Ovary (tissue), 9 donors: ENCODE results near the gene DDX51. TPM values are rescaled to one million over a fixed set of nuclear protein-coding genes. Genes with fewer than 3 reads are reported as not detected.
A peak's percentile ranks its signal among the peaks of the same experiment; 100 is the strongest.
"Not testable (repeated sequence)": the region's sequence is repeated elsewhere in the genome, so short reads cannot be mapped to it uniquely, and the experiment has no call there.

Source experiments
- DNase-seq, 5 donors: peaks; one replicate each; pipeline ENCODE4 v3.0.0-alpha.2; 2019 to 2020
- H3K27ac ChIP-seq, 2 donors: fragments of 200-600 bp; one replicate each; pipeline versions ENCODE4 v1.5.1 to v1.8.0; 2019 to 2022
- H3K27me3 ChIP-seq: fragments of 200-600 bp; one replicate; pipeline ENCODE4 v1.8.0; 2022
- H3K36me3 ChIP-seq: fragments of 200-600 bp; sonication (generic); one replicate; pipeline ENCODE4 v1.5.1; 2019
- H3K4me1 ChIP-seq: one replicate; pipeline ENCODE4 v1.8.1; 2013; ENCODE audit warnings: mild to moderate bottlenecking, moderate library complexity; ENCODE audit not compliant: insufficient read depth
- H3K4me3 ChIP-seq: fragments of 200-600 bp; sonication (generic); one replicate; pipeline ENCODE4 v1.5.1; 2017
- H3K9me3 ChIP-seq, 2 donors: fragments of 200-600 bp in 1 of 2; sonication (generic) in 1 of 2; one replicate each; pipeline versions ENCODE4 v1.5.1 to v1.8.1; 2013 to 2019; ENCODE audit warnings: mild to moderate bottlenecking in 1 of 2, moderate library complexity in 1 of 2
- CTCF ChIP-seq, 3 donors: fragments of 450-650 bp in 2 of 3; fragments of 200-600 bp in 1 of 3; IDR thresholded peaks; one replicate each; pipeline versions ENCODE4 v1.5.1 to v1.8.0; 2016 to 2022; ENCODE audit warnings: antibody characterized with exemption in 3 of 3, mild to moderate bottlenecking in 1 of 3
- EP300 ChIP-seq: sonication (generic); formaldehyde crosslinking; IDR thresholded peaks from one replicate; pipeline ENCODE4 v1.6.1; 2017; ENCODE audit warnings: antibody characterized with exemption
- POLR2A ChIP-seq: fragments of 450-650 bp; IDR thresholded peaks from one replicate; pipeline ENCODE4 v1.6.1; 2017; ENCODE audit warnings: antibody characterized with exemption, mild to moderate bottlenecking, moderate library complexity
- WGBS, 3 donors: extraction: QIAGEN DNeasy Blood & Tissue Kit in 1 of 3; methylation state at CpG; one replicate each; pipeline versions ENCODE4 v1.1.5 to v1.1.7; 2013 to 2017; 5-methylcytosine and 5-hydroxymethylcytosine counted together
- intact Hi-C, 4 donors: fragments of 100-400 bp; cut with DNase I; formaldehyde crosslinking; loops; one replicate each; pipeline versions ENCODE4 v1.11.0 to v1.15.1; 2022 to 2023
- polyA plus RNA-seq, 2 donors: library from polyadenylated mRNA; stranded (reverse); fragments of 200-250 nt in 1 of 2; fragments of 350-450 nt in 1 of 2; fragmentation: Illumina TruSeq in 1 of 2; extraction: RNeasy Lipid Tissue Mini Kit (QIAGEN cat#74804) in 1 of 2; gene quantifications; one replicate each; pipeline ENCODE4 v1.2.3, GENCODE V29; 2013 to 2014
- total RNA-seq, 7 donors: library from RNA; depleted of rRNA in 2 of 7; stranded (reverse); fragments of >200 nt in 2 of 7; fragmentation: NEBNext Ultra II Directional in 3 of 7; extraction: Animal tissue kit (Norgen Biotek cat#: 25700) in 3 of 7; gene quantifications; one replicate each; pipeline versions ENCODE4 v1.1.0 to v1.2.4, GENCODE V29; 2016 to 2023
- donor health status: DM: no; HTN: no; CAD: no; lungs with moderate emphysema.
- donor health status: DM: no; HTN: no; CAD: no.
- donor health status: Bipolar disorder and iron deficiency.
- donor health status: DM: yes; HTN: yes; CAD: no.
- donor health status: DM: no; HTN: no; CAD: no.
- donor health status: DM: yes; HTN: yes; CAD: no.

Gene DDX51
- total and polyA plus RNA-seq, 9 donors, result 10.0 to 26.2 (median 21.8) TPM

GRCh38 chr12:132151145-132151765 lies 7.1 kb upstream of the DDX51 start:
- TF ChIP-seq EP300, result no peak
- no peak for TF ChIP-seq CTCF (IDR thresholded peaks at IDR 0.05)
- Histone ChIP-seq H3K27ac (no peak overlapping the region), H3K9me3 (no peaks in the 10 kb centered on the region), H3K4me1 (peaks cover 8% of the 10 kb centered on the region), H3K36me3 (no peaks in the 10 kb centered on the region), H3K27me3 (no peaks in the 10 kb centered on the region), H3K4me3 (no peak overlapping the region)
- peak in 2 of 5 donors; percentile 23 to 33 for DNase-seq
- intact Hi-C loops, result loop anchor here in 2 of 4 donors (5.0 to 10.0 kb wide), 2 partner anchors 451 to 474 kb away; no protein-coding TSS in a partner anchor
- 92 to 94% (median 94%) methylated on average over 36 of the region's 36 CpGs for WGBS, 3 donors

GRCh38 chr12:132150780-132151144 lies 6.6 kb upstream of the DDX51 start:
- WGBS, 3 donors, result 77 to 94% (median 93%) methylated on average over 4 to 6 of the region's 6 CpGs
- peak in 2 of 5 donors; percentile 14 to 31 for DNase-seq

GRCh38 chr12:132149526-132149925 lies 5.4 kb upstream of the DDX51 start:
- intact Hi-C loops, H3K36me3 ChIP-seq, H3K27me3 ChIP-seq, H3K27ac ChIP-seq, H3K4me3 ChIP-seq, H3K9me3 ChIP-seq: not testable (repeated sequence)
- H3K4me1 ChIP-seq, result peaks cover 17% of the 10 kb centered on the region
- DNase-seq, result peak in 1 of 5 donors; percentile 5
- WGBS, 3 donors, result 89 to 100% (median 91%) methylated on average over 2 to 25 of the region's 32 CpGs

More at GRCh38 chr12:132150780-132151144, 6.6 kb upstream of the DDX51 start:
- no peaks in the 10 kb centered on the region for H3K27me3 ChIP-seq
- no peaks in the 10 kb centered on the region for H3K36me3 ChIP-seq
- intact Hi-C loops, result loop anchor here in 2 of 4 donors (5.0 to 10.0 kb wide), 2 partner anchors 452 to 474 kb away; no protein-coding TSS in a partner anchor
- TF ChIP-seq POLR2A (no peak), CTCF (IDR thresholded peaks at IDR 0.05) (no peak), EP300 (no peak)
- H3K4me1 ChIP-seq, result peaks cover 8% of the 10 kb centered on the region
- no peak overlapping the region for H3K4me3 ChIP-seq
- no peaks in the 10 kb centered on the region for H3K9me3 ChIP-seq
- no peak overlapping the region for H3K27ac ChIP-seq

- Histone ChIP-seq H3K4me1 (peaks cover 17% of the 10 kb centered on the region), H3K27me3 (no peaks in the 10 kb centered on the region), H3K4me3 (no peak overlapping the region), H3K27ac (no peak overlapping the region), H3K9me3 (no peaks in the 10 kb centered on the region), H3K36me3 (no peaks in the 10 kb centered on the region)
- TF ChIP-seq EP300 (no peak), CTCF (IDR thresholded peaks at IDR 0.05) (no peak), POLR2A (no peak)
- peak in 2 of 5 donors; percentile 15 to 35 for DNase-seq
- WGBS, 3 donors, result 90 to 95% (median 95%) methylated on average over 29 to 38 of the region's 41 CpGs
- intact Hi-C loops, result no loop called here
Observed at GRCh38 chr12:132148368-132149045, 4.4 kb upstream of the DDX51 start.
